Peyer's patch (tissue), 4 donors: ENCODE measurements around the gene CALU.

Experiments
- POLR2A ChIP-seq, 2 donors: fragments of 450-650 bp; IDR thresholded peaks; one replicate each; pipeline ENCODE4 v1.5.1; 2017; ENCODE audit warnings: antibody characterized with exemption in 2 of 2, mild to moderate bottlenecking in 2 of 2, moderate library complexity in 2 of 2
- TF ChIP-seq, protein P1 (sequence below), 6 experiments: fragments of 450-650 bp in 4 of 6; fragments of 200-600 bp in 2 of 6; sonication (generic) in 1 of 6; IDR thresholded peaks; one replicate each; pipeline ENCODE4 v1.5.1; 2017 to 2019; ENCODE audit warnings: antibody characterized with exemption in 6 of 6, mild to moderate bottlenecking in 3 of 6, moderate library complexity in 1 of 6

DNA sequence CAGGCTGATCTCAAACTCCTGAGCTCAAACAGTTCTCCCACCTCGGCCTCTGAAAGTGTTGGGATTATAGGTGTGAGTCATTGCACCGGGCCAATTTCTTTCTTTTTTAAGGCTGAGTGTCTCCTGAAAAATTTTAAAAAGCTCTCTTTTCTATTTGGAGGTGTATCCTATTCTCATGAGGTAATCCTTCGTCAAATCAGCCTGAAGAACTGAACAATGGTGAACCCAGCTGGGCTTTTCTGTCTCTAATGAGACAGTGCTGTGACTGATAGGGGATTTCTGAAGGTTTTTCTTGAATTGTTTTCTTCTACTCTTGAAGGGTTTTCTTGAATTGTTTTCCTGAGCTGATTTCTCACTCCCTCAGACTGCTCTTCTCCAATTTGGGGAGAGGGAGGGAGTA lies 30.9 kb upstream of the CALU start:
- TF ChIP-seq, protein P1, sequence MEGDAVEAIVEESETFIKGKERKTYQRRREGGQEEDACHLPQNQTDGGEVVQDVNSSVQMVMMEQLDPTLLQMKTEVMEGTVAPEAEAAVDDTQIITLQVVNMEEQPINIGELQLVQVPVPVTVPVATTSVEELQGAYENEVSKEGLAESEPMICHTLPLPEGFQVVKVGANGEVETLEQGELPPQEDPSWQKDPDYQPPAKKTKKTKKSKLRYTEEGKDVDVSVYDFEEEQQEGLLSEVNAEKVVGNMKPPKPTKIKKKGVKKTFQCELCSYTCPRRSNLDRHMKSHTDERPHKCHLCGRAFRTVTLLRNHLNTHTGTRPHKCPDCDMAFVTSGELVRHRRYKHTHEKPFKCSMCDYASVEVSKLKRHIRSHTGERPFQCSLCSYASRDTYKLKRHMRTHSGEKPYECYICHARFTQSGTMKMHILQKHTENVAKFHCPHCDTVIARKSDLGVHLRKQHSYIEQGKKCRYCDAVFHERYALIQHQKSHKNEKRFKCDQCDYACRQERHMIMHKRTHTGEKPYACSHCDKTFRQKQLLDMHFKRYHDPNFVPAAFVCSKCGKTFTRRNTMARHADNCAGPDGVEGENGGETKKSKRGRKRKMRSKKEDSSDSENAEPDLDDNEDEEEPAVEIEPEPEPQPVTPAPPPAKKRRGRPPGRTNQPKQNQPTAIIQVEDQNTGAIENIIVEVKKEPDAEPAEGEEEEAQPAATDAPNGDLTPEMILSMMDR (IDR thresholded peaks at IDR 0.05) = no peak
- no peak for TF ChIP-seq POLR2A (IDR thresholded peaks at IDR 0.05)
